IMR-90 (cell line): ENCODE results near the gene ACKR2. TPM values are rescaled to one million over a fixed set of nuclear protein-coding genes. Genes with fewer than 3 reads are reported as not detected.

Experiments used
- ATAC-seq: fragments of 200-7000 bp; cut with Tn5 transposase; 2 replicates; pipeline ENCODE4 v1.9.1; 2020; ENCODE audit warnings: low read depth, mild to moderate bottlenecking, moderate library complexity
- BruUV-seq: library from RNA; stranded (reverse); fragments of 400-500 nt; replicated peaks from 2 replicates; lab custom pipeline; 2021; lab: Mats Ljungman, UMichigan
- CTCF ChIA-PET: fragments of 300-600 bp; formaldehyde crosslinking; extraction: SDS; loops from one replicate; lab custom pipeline; 2021; ENCODE audit warnings: antibody characterized with exemption; lab: Yijun Ruan, JAX
- POLR2A ChIA-PET: fragments of 300-600 bp; sonication (Branson Sonifier 250); formaldehyde crosslinking; loops from one replicate; lab custom pipeline; 2022; ENCODE audit warnings: antibody characterized with exemption; ENCODE audit not compliant: unreplicated experiment; lab: Charles Lee
- DNase-seq: peaks from one replicate; pipeline ENCODE4 v3.0.0; 2013
- H2AFZ ChIP-seq: replicated peaks from 2 replicates; pipeline ENCODE3; 2013; ENCODE audit warnings: low read length, mild to moderate bottlenecking; ENCODE audit not compliant: poor library complexity
- H2AK5ac ChIP-seq: 2 replicates; pipeline ENCODE4 v1.6.1; 2013; ENCODE audit warnings: low read depth, low read length, inconsistent platforms
- H2AK9ac ChIP-seq: replicated peaks from 2 replicates; pipeline ENCODE3; 2013; ENCODE audit warnings: mild to moderate bottlenecking, low read depth, low read length, moderate library complexity; ENCODE audit not compliant: poor library complexity
- H2BK120ac ChIP-seq: 2 replicates; pipeline ENCODE4 v1.6.1; 2013; ENCODE audit warnings: low read depth, low read length, inconsistent platforms
- H2BK15ac ChIP-seq: 3 replicates; pipeline ENCODE4 v1.6.1; 2013; ENCODE audit warnings: low read depth, low read length, inconsistent platforms
- H2BK20ac ChIP-seq: 2 replicates; pipeline ENCODE4 v1.6.1; 2013; ENCODE audit warnings: low read depth, mild to moderate bottlenecking, inconsistent platforms, low read length, moderate library complexity
- H2BK5ac ChIP-seq: 2 replicates; pipeline ENCODE4 v1.6.1; 2013; ENCODE audit warnings: mild to moderate bottlenecking, low read depth, low read length, inconsistent platforms; ENCODE audit not compliant: poor library complexity, severe bottlenecking
- H3K14ac ChIP-seq: replicated peaks from 2 replicates; pipeline ENCODE4 v1.6.1; 2013; ENCODE audit warnings: low read depth, low read length, inconsistent platforms
- H3K18ac ChIP-seq: 2 replicates; pipeline ENCODE4 v1.6.1; 2013; ENCODE audit warnings: low read depth, low read length, control low read depth
- H3K23ac ChIP-seq: 2 replicates; pipeline ENCODE4 v1.6.1; 2013; ENCODE audit warnings: low read depth, low read length, inconsistent platforms
- H3K27ac ChIP-seq: 2 replicates; pipeline ENCODE4 v1.5.1; 2013; ENCODE audit warnings: mild to moderate bottlenecking, control low read depth, low read length; ENCODE audit not compliant: insufficient read depth
- H3K27me3 ChIP-seq: 2 replicates; pipeline ENCODE4 v1.6.1; 2013; ENCODE audit warnings: low read length; ENCODE audit not compliant: control insufficient read depth, insufficient read depth
- H3K36me3 ChIP-seq: 2 replicates; pipeline ENCODE4 v1.6.1; 2013; ENCODE audit warnings: low read length, mixed read lengths; ENCODE audit not compliant: control insufficient read depth, insufficient read depth
- H3K4ac ChIP-seq: 2 replicates; pipeline ENCODE4 v1.6.1; 2013; ENCODE audit warnings: low read depth, low read length, inconsistent platforms
- H3K4me1 ChIP-seq: 2 replicates; pipeline ENCODE4 v1.6.1; 2013; ENCODE audit warnings: low read length, mixed read lengths; ENCODE audit not compliant: control insufficient read depth, insufficient read depth
- H3K4me2 ChIP-seq: 2 replicates; pipeline ENCODE4 v1.6.1; 2013; ENCODE audit warnings: low read depth, mild to moderate bottlenecking, control low read depth, low read length, moderate library complexity
- H3K4me3 ChIP-seq: 2 replicates; pipeline ENCODE4 v1.5.1; 2013; ENCODE audit warnings: low read depth, mild to moderate bottlenecking, control low read depth, low read length, moderate library complexity; ENCODE audit not compliant: insufficient read depth
- H3K56ac ChIP-seq: 2 replicates; pipeline ENCODE4 v1.6.1; 2013; ENCODE audit warnings: low read length, inconsistent platforms; ENCODE audit not compliant: insufficient read depth; ENCODE audit errors: extremely low read depth
- H3K79me1 ChIP-seq, 2 experiments: 2 replicates each; pipeline ENCODE4 v1.6.1; 2013; ENCODE audit warnings: low read length in 2 of 2, inconsistent platforms in 1 of 2, low read depth in 1 of 2
- H3K9ac ChIP-seq: 2 replicates; pipeline ENCODE4 v1.6.1; 2013; ENCODE audit warnings: low read depth, low read length, control low read depth
- H3K9me1 ChIP-seq: 2 replicates; pipeline ENCODE4 v1.6.1; 2013; ENCODE audit warnings: low read length, inconsistent platforms; ENCODE audit not compliant: insufficient read depth
- H3K9me3 ChIP-seq: 2 replicates; pipeline ENCODE4 v1.6.1; 2013; ENCODE audit warnings: low read length; ENCODE audit not compliant: control insufficient read depth, insufficient read depth
- H4K20me1 ChIP-seq: 2 replicates; pipeline ENCODE4 v1.6.1; 2013; ENCODE audit warnings: low read length, inconsistent platforms; ENCODE audit not compliant: insufficient read depth
- H4K5ac ChIP-seq: 2 replicates; pipeline ENCODE4 v1.6.1; 2013; ENCODE audit warnings: mild to moderate bottlenecking, low read depth, low read length, control low read depth
- H4K8ac ChIP-seq, 2 experiments: 2 replicates each; pipeline ENCODE4 v1.6.1; 2013; ENCODE audit warnings: low read depth in 2 of 2, low read length in 2 of 2, control low read depth in 1 of 2, inconsistent platforms in 1 of 2
- H4K91ac ChIP-seq: 2 replicates; pipeline ENCODE4 v1.6.1; 2013; ENCODE audit warnings: low read depth, low read length, inconsistent platforms; ENCODE audit not compliant: insufficient read depth
- BHLHE40 ChIP-seq: fragments of 150-350 bp; IDR thresholded peaks from 2 replicates; pipeline ENCODE4 v1.6.1; 2016; ENCODE audit warnings: mild to moderate bottlenecking, low read depth, low read length
- CEBPB ChIP-seq: IDR thresholded peaks from 2 replicates; pipeline ENCODE4 v1.6.1; 2012; ENCODE audit warnings: low read depth, low read length, improper control_type of control experiment
- CHD1 ChIP-seq: IDR thresholded peaks from 2 replicates; pipeline ENCODE4 v1.6.1; 2012; ENCODE audit warnings: low read depth, low read length, improper control_type of control experiment
- FOS ChIP-seq: fragments of 150-350 bp; IDR thresholded peaks from 2 replicates; pipeline ENCODE4 v1.6.1; 2016; ENCODE audit warnings: low read depth, low read length
- MAFK ChIP-seq: IDR thresholded peaks from 2 replicates; pipeline ENCODE4 v1.6.1; 2012; ENCODE audit warnings: low read depth, low read length, improper control_type of control experiment
- MAZ ChIP-seq: IDR thresholded peaks from 2 replicates; pipeline ENCODE4 v1.6.1; 2012; ENCODE audit warnings: low read depth, mild to moderate bottlenecking, low read length, improper control_type of control experiment, moderate library complexity, borderline replicate concordance
- MXI1 ChIP-seq: IDR thresholded peaks from 2 replicates; pipeline ENCODE4 v1.6.1; 2012; ENCODE audit warnings: low read depth, mild to moderate bottlenecking, low read length, moderate library complexity, borderline replicate concordance
- NFE2L2 ChIP-seq: fragments of 150-350 bp; IDR thresholded peaks from 2 replicates; pipeline ENCODE4 v1.6.1; 2016; ENCODE audit warnings: low read depth, mild to moderate bottlenecking, low read length
- POLR2A ChIP-seq: IDR thresholded peaks from 2 replicates; pipeline ENCODE4 v1.6.1; 2012; ENCODE audit warnings: mild to moderate bottlenecking, low read depth, low read length
- RAD21 ChIP-seq: IDR thresholded peaks from 2 replicates; pipeline ENCODE4 v1.6.1; 2012; ENCODE audit warnings: low read length, improper control_type of control experiment
- RCOR1 ChIP-seq: IDR thresholded peaks from 2 replicates; pipeline ENCODE4 v1.6.1; 2012; ENCODE audit warnings: mild to moderate bottlenecking, low read length, improper control_type of control experiment; ENCODE audit not compliant: insufficient replicate concordance
- RFX5 ChIP-seq: IDR thresholded peaks from 2 replicates; pipeline ENCODE4 v1.8.0; 2012; ENCODE audit warnings: low read depth, mild to moderate bottlenecking, low read length, moderate library complexity
- SMC3 ChIP-seq: fragments of 150-350 bp; IDR thresholded peaks from 2 replicates; pipeline ENCODE4 v1.6.1; 2016; ENCODE audit warnings: low read depth, mild to moderate bottlenecking, antibody characterized with exemption, low read length, moderate library complexity
- WGBS, 2 experiments: methylation state at CpG; one replicate each; pipeline versions ENCODE4 v1.1.5 to v1.1.7; 2013; ENCODE audit warnings: missing lambda C conversion rate in 2 of 2; ENCODE audit not compliant: insufficient read length in 1 of 2; ENCODE audit errors: extremely low coverage in 2 of 2; 5-methylcytosine and 5-hydroxymethylcytosine counted together
- dilution Hi-C: fragments of 300-500 bp; cut with HindIII; formaldehyde crosslinking; loops from one replicate; pipeline ENCODE4 v1.14.3; 2018; ENCODE audit warnings: low sequenced_read_pairs; ENCODE audit not compliant: unreplicated experiment
- in situ Hi-C: fragments of 300-500 bp; cut with MboI; formaldehyde crosslinking; loops from 3 replicates; pipeline ENCODE4 v1.14.3; 2019; ENCODE audit warnings: low sequenced_read_pairs, inconsistent platforms, mixed read lengths
- intact Hi-C: fragments of 100-400 bp; cut with micrococcal nuclease; formaldehyde crosslinking; loops from 2 replicates; pipeline ENCODE4 v1.10.0; 2022
- polyA plus RNA-seq, 3 experiments: library from polyadenylated mRNA; depleted of rRNA; stranded (reverse); fragments of >200 nt; gene quantifications; 2 replicates each; pipeline ENCODE4 v1.2.3, GENCODE V29; 2012; ENCODE audit warnings: low replicate concordance in 1 of 3
- total RNA-seq: library from RNA; depleted of rRNA; stranded (reverse); fragments of >200 nt; gene quantifications from 2 replicates; pipeline ENCODE4 v1.2.3, GENCODE V29; 2012
- TF ChIP-seq, protein P1 (sequence below): fragments of 150-350 bp; IDR thresholded peaks from 2 replicates; pipeline ENCODE4 v1.6.1; 2016; ENCODE audit warnings: low read depth, mild to moderate bottlenecking, low read length, moderate library complexity, borderline replicate concordance
- TF ChIP-seq, protein P2 (sequence below): conservative IDR thresholded peaks from 2 replicates; pipeline ENCODE4 v1.5.1; 2012; ENCODE audit warnings: mild to moderate bottlenecking, low read depth, low read length, improper control_type of control experiment
- TF ChIP-seq, protein P3 (sequence below): fragments of 150-350 bp; IDR thresholded peaks from 2 replicates; pipeline ENCODE4 v1.6.1; 2017; ENCODE audit warnings: mild to moderate bottlenecking, antibody characterized with exemption, low read length, low read depth

Gene ACKR2
- total and polyA plus RNA-seq, 2 of the 4 experiments (the other 2 are of a cell fraction): 0.10 TPM; not detected in 1

DNA sequence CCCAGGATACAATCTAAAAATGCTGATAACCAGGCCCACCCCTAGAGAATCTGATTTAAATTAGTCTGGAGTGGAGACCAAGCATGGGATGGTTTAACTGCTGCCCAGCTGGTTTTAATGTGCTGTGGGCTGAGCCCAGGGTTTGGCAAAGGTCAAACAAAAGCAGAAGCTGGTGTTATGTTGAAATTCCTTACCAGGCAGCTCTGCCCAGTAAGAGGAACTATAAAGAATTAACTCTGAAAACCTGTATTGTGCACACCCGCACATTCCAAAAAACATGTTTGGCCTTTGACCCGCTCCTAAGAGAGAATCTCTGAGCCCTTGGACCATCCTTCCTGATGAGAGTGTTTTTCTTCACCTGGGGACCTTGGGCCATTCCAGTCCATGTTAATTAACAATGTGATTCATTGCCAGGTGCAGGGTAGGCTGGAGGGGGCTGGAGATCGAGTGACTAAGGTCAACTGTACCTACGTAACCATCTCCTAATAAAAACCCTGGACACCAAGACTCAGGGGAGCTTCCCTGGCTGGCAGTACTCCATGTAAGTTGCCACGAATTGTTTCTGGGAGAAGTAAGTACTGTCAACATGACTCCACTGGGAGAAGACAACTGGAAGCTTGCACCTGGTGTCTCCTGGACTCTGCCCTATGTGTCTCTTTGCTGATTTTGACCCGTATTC is 47.1 kb upstream of the ACKR2 start:
- no peak overlapping the region for H2BK120ac ChIP-seq
- no peak overlapping the region for H2AFZ ChIP-seq
- ATAC-seq (no peak), DNase-seq (no peak)
- no peaks in the 10 kb centered on the region; the same call in 1 of the 2 replicates for H3K4me1 ChIP-seq
- H3K9me1 ChIP-seq: no peaks in the 10 kb centered on the region
- no peak for TF ChIP-seq RFX5
- TF ChIP-seq, protein P1, sequence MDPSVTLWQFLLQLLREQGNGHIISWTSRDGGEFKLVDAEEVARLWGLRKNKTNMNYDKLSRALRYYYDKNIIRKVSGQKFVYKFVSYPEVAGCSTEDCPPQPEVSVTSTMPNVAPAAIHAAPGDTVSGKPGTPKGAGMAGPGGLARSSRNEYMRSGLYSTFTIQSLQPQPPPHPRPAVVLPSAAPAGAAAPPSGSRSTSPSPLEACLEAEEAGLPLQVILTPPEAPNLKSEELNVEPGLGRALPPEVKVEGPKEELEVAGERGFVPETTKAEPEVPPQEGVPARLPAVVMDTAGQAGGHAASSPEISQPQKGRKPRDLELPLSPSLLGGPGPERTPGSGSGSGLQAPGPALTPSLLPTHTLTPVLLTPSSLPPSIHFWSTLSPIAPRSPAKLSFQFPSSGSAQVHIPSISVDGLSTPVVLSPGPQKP: no peak
- no peak for TF ChIP-seq MAFK
- TF ChIP-seq SMC3: no peak
- TF ChIP-seq MAZ: no peak
- no peak for TF ChIP-seq MXI1
- TF ChIP-seq, protein P2, sequence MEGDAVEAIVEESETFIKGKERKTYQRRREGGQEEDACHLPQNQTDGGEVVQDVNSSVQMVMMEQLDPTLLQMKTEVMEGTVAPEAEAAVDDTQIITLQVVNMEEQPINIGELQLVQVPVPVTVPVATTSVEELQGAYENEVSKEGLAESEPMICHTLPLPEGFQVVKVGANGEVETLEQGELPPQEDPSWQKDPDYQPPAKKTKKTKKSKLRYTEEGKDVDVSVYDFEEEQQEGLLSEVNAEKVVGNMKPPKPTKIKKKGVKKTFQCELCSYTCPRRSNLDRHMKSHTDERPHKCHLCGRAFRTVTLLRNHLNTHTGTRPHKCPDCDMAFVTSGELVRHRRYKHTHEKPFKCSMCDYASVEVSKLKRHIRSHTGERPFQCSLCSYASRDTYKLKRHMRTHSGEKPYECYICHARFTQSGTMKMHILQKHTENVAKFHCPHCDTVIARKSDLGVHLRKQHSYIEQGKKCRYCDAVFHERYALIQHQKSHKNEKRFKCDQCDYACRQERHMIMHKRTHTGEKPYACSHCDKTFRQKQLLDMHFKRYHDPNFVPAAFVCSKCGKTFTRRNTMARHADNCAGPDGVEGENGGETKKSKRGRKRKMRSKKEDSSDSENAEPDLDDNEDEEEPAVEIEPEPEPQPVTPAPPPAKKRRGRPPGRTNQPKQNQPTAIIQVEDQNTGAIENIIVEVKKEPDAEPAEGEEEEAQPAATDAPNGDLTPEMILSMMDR: no peak
- no peak for TF ChIP-seq FOS
- TF ChIP-seq CHD1: no peak
- TF ChIP-seq, protein P3, sequence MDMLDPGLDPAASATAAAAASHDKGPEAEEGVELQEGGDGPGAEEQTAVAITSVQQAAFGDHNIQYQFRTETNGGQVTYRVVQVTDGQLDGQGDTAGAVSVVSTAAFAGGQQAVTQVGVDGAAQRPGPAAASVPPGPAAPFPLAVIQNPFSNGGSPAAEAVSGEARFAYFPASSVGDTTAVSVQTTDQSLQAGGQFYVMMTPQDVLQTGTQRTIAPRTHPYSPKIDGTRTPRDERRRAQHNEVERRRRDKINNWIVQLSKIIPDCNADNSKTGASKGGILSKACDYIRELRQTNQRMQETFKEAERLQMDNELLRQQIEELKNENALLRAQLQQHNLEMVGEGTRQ: no peak
- TF ChIP-seq BHLHE40: no peak
- no peak for TF ChIP-seq RCOR1
- no peak for TF ChIP-seq CEBPB
- no peak for TF ChIP-seq RAD21
- no peak for TF ChIP-seq NFE2L2
- no peak for TF ChIP-seq POLR2A
- 80% methylated on average over 1 of the region's 6 CpGs; no CpG with 5 or more reads in 1 of the 2 experiments for WGBS, 2 experiments
- H3K18ac ChIP-seq: no peak overlapping the region
- no peaks in the 10 kb centered on the region for H3K36me3 ChIP-seq
- H3K23ac ChIP-seq: no peak overlapping the region
- H3K4me3 ChIP-seq: no peak overlapping the region
- H3K4me2 ChIP-seq: no peak overlapping the region
- BruUV-seq: no TSS peak
- H2BK20ac ChIP-seq: no peak overlapping the region
- no peak overlapping the region for H3K9ac ChIP-seq
- no peak overlapping the region for H3K4ac ChIP-seq
- no peaks in the 10 kb centered on the region for H3K9me3 ChIP-seq
- H2AK5ac ChIP-seq: no peak overlapping the region
- H4K5ac ChIP-seq: no peak overlapping the region
- H3K14ac ChIP-seq: no peak overlapping the region
- H4K91ac ChIP-seq: no peak overlapping the region
- in situ Hi-C loops: no loop called here
- H3K79me1 ChIP-seq: no peaks in the 10 kb centered on the region
- H4K20me1 ChIP-seq: no peaks in the 10 kb centered on the region
- H2BK5ac ChIP-seq: no peak overlapping the region
- CTCF ChIA-PET: interaction anchor here (0.7 to 1.1 kb wide), 5 partner anchors 12 to 78 kb away, joined by 3 read pairs; no protein-coding TSS in a partner anchor
- H2BK15ac ChIP-seq: no peak overlapping the region
- H4K8ac ChIP-seq: no peak overlapping the region
- no peak overlapping the region for H3K27ac ChIP-seq
- POLR2A ChIA-PET: no interaction called here
- dilution Hi-C loops: no loop called here
- no peak overlapping the region for H2AK9ac ChIP-seq
- intact Hi-C loops: no loop called here
- H3K27me3 ChIP-seq: no peaks in the 10 kb centered on the region; the same call in 1 of the 2 replicates
- H3K56ac ChIP-seq: no peak overlapping the region
